K562 (cell line): Measurements from ENCODE around the gene HGF. TPM values are rescaled to one million over a fixed set of nuclear protein-coding genes. Genes with fewer than 3 reads are reported as not detected.

Experiments used
- ATAC-seq: fragments of 200-7000 bp; cut with Tn5 transposase; 3 replicates; pipeline ENCODE4 v1.9.1; 2020; ENCODE audit warnings: moderate library complexity
- BruUV-seq: library from RNA; stranded (reverse); fragments of 400-500 nt; replicated peaks from 2 replicates; lab custom pipeline; 2021; lab: Mats Ljungman, UMichigan
- CTCF ChIA-PET: fragments of 300-600 bp; formaldehyde crosslinking; extraction: SDS; loops from one replicate; lab custom pipeline; 2021; ENCODE audit warnings: low intra/inter-chr PET ratio; lab: Yijun Ruan, JAX
- POLR2A ChIA-PET: fragments of 300-600, 350-650 bp; sonication (Branson Sonifier 250); formaldehyde crosslinking; extraction: SDS; loops from one replicate; lab custom pipeline; 2021; ENCODE audit warnings: antibody characterized with exemption, inconsistent platforms; lab: Yijun Ruan, JAX
- DNase-seq, 4 experiments: peaks; one replicate each; pipeline versions ENCODE4 v3.0.0 to v3.0.0-alpha.2; 2011 to 2018; ENCODE audit warnings: low spot score in 3 of 4, mixed read lengths in 3 of 4; ENCODE audit errors: extremely low read depth in 1 of 4
- FAIRE-seq: peaks from 2 replicates; lab custom pipeline; 2011; peaks lifted over from hg19 to GRCh38; lab: Jason Lieb, UNC
- H2AFZ ChIP-seq: 2 replicates; pipeline ENCODE4 v1.6.0; 2011; ENCODE audit warnings: low read depth, low read length, control low read depth, inconsistent platforms
- H3K27ac ChIP-seq: fragments of 200-600 bp; 3 replicates; pipeline ENCODE4 v1.8.0; 2011; ENCODE audit warnings: low read depth, mild to moderate bottlenecking, control low read depth, inconsistent platforms, low read length, moderate library complexity, mixed read lengths; ENCODE audit errors: extremely low read depth
- H3K27me3 ChIP-seq, 2 experiments: fragments of 300-600 bp in 1 of 2; 2 replicates in 1 of 2; 3 replicates in 1 of 2; pipeline versions ENCODE4 v1.6.0 to v1.8.0; 2011; ENCODE audit warnings: inconsistent platforms in 2 of 2, low read length in 2 of 2, mild to moderate bottlenecking in 1 of 2, mixed read lengths in 1 of 2, moderate library complexity in 1 of 2; ENCODE audit not compliant: control insufficient read depth in 2 of 2, insufficient read depth in 2 of 2
- H3K36me3 ChIP-seq: fragments of 300-600 bp; 3 replicates; pipeline ENCODE4 v1.8.0; 2011; ENCODE audit warnings: mild to moderate bottlenecking, low read length, inconsistent platforms; ENCODE audit not compliant: control insufficient read depth, insufficient read depth
- H3K4me1 ChIP-seq, 2 experiments: fragments of 200-600 bp in 1 of 2; replicated peaks in 1 of 2; 2 replicates in 1 of 2; 3 replicates in 1 of 2; pipeline versions ENCODE4 v1.5.1 to v1.8.0; 2011; ENCODE audit warnings: inconsistent platforms in 2 of 2, low read length in 2 of 2, mild to moderate bottlenecking in 1 of 2, mixed read lengths in 1 of 2, moderate library complexity in 1 of 2; ENCODE audit not compliant: control insufficient read depth in 2 of 2, insufficient read depth in 2 of 2
- H3K4me2 ChIP-seq: 2 replicates; pipeline ENCODE4 v1.6.1; 2011; ENCODE audit warnings: low read length, control low read depth, inconsistent platforms, mixed read lengths; ENCODE audit not compliant: insufficient read depth
- H3K4me3 ChIP-seq: fragments of 200-600 bp; sonication (generic), shearing (Covaris generic); 2 replicates; pipeline ENCODE4 v1.5.1; 2016; ENCODE audit warnings: control low read depth, inconsistent platforms
- H3K79me2 ChIP-seq: fragments of 200-600 bp; 3 replicates; pipeline ENCODE4 v1.8.0; 2011; ENCODE audit warnings: low read length, inconsistent platforms; ENCODE audit not compliant: control insufficient read depth, insufficient read depth
- H3K9ac ChIP-seq, 2 experiments: 2 replicates each; pipeline versions ENCODE4 v1.6.0 to v1.6.1; 2011; ENCODE audit warnings: low read depth in 2 of 2, low read length in 2 of 2, control low read depth in 1 of 2, inconsistent platforms in 1 of 2, mild to moderate bottlenecking in 1 of 2, mixed read lengths in 1 of 2; ENCODE audit not compliant: insufficient read depth in 1 of 2
- H3K9me1 ChIP-seq: one replicate; pipeline ENCODE4 v1.6.0; 2011; ENCODE audit warnings: inconsistent platforms, mild to moderate bottlenecking, low read length, moderate library complexity; ENCODE audit not compliant: control insufficient read depth, insufficient read depth
- H3K9me3 ChIP-seq: replicated peaks from 2 replicates; pipeline ENCODE4 v1.5.1; 2011; ENCODE audit warnings: low read depth, low read length, inconsistent platforms; ENCODE audit not compliant: control insufficient read depth, insufficient read depth
- H4K20me1 ChIP-seq: replicated peaks from 2 replicates; pipeline ENCODE4 v1.6.1; 2011; ENCODE audit warnings: low read length, inconsistent platforms, mixed read lengths; ENCODE audit not compliant: control insufficient read depth, insufficient read depth
- FOXA3 ChIP-seq, 2 experiments: fragments of 450-650 bp in 1 of 2; sonication (generic) in 1 of 2; formaldehyde crosslinking; IDR thresholded peaks in 1 of 2; conservative IDR thresholded peaks in 1 of 2; 2 replicates each; pipeline versions ENCODE4 v1.4.0 to v1.8.0; 2020 to 2022; ENCODE audit warnings: mild to moderate bottlenecking in 2 of 2, missing genetic modification reagents in 1 of 2
- HDAC8 ChIP-seq: fragments of 450-650 bp; IDR thresholded peaks from 2 replicates; pipeline ENCODE4 v1.6.1; 2016; ENCODE audit warnings: mild to moderate bottlenecking, missing genetic modification characterization, moderate library complexity, missing compliant biosample characterization
- KDM1A ChIP-seq, 2 experiments: fragments of 450-650 bp; IDR thresholded peaks; 2 replicates each; pipeline ENCODE4 v1.6.1; 2016; ENCODE audit warnings: mild to moderate bottlenecking in 2 of 2
- SMARCA5 ChIP-seq: fragments of 450-650 bp; IDR thresholded peaks from 2 replicates; pipeline ENCODE4 v1.6.1; 2016
- SREBF1 ChIP-seq: fragments of 150-350 bp; IDR thresholded peaks from 2 replicates; pipeline ENCODE4 v1.6.1; 2014; ENCODE audit warnings: antibody characterized with exemption, low read depth, low read length, borderline replicate concordance
- WGBS: fragments of 100-300 bp; shearing (Covaris generic); methylation state at CpG from one replicate; pipeline ENCODE4 v1.1.6; 2016; ENCODE audit warnings: low coverage, mixed read lengths; ENCODE audit not compliant: insufficient coverage; ENCODE audit errors: missing lambda C conversion rate; 5-methylcytosine and 5-hydroxymethylcytosine counted together
- in situ Hi-C: fragments of 300-500 bp; cut with MboI; formaldehyde crosslinking; loops from 4 replicates; pipeline ENCODE4 v1.15.0; 2018; ENCODE audit warnings: inconsistent platforms, mixed read lengths
- intact Hi-C: fragments of 100-400 bp; cut with micrococcal nuclease; formaldehyde crosslinking; loops from 2 replicates; pipeline ENCODE4 v1.14.2; 2022
- polyA plus RNA-seq, 8 experiments: library from polyadenylated mRNA; depleted of rRNA in 4 of 8; stranded (reverse) in 5 of 8; unstranded in 3 of 8; fragments of >200 nt; fragmentation: Nextera tagmentation in 2 of 8; fragmentation: Illumina TruSeq in 1 of 8; extraction: Ambion mirVana in 2 of 8; extraction: Trizol in 1 of 8; gene quantifications; 2 replicates each; pipeline versions ENCODE4 v1.2.1 to v1.2.3, GENCODE V29; 2011 to 2014; ENCODE audit warnings: inconsistent platforms in 1 of 8, missing spikeins in 1 of 8
- total RNA-seq, 7 experiments: library from RNA; depleted of rRNA in 6 of 7; stranded (reverse); fragments of >200 nt in 6 of 7; fragmentation: Illumina TruSeq in 2 of 7; extraction: Trizol in 2 of 7; gene quantifications; 2 replicates each; pipeline versions ENCODE4 v1.2.1 to v1.2.3, GENCODE V29; 2011 to 2021; ENCODE audit warnings: low replicate concordance in 1 of 7
- TF ChIP-seq, protein P1 (sequence below): fragments of 450-650 bp; IDR thresholded peaks from 2 replicates; pipeline ENCODE4 v1.6.1; 2017; ENCODE audit warnings: antibody characterized with exemption
- TF ChIP-seq, protein P2 (sequence below): fragments of 200-600 bp; sonication (generic); IDR thresholded peaks from one replicate; pipeline ENCODE4 v1.6.1; 2012; ENCODE audit warnings: mild to moderate bottlenecking, low read depth, low read length, inconsistent platforms

Gene HGF
- total and polyA plus RNA-seq, 9 of the 15 experiments (the other 6 are each of a cell fraction or from before 2014, with no cell fraction given) = 0.02 TPM; not detected in 8

DNA sequence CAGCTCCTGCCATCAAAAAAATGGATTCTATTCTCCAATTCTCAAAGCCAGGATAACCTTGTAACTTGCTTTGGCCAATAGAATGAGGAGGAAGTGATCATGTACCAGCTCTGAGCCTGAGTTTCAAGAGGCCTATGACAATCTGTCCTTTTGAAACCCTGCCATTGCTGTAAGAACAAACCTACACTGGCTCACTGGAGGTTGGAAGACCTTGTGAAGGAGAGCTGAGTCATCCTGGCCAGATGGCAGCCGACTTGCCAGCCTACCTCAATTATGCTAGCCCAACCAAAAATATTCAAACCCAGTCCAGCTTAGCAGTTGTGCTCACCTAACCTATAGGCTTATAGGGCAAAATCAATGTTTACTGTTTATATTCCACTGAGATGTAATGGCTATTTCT is 93.0 kb downstream of the HGF start:
- H3K9me3 ChIP-seq = no peaks in the 10 kb centered on the region; the same call in 1 of the 2 replicates
- POLR2A ChIA-PET = no interaction called here
- in situ Hi-C loops = no loop called here
- WGBS = 5% methylated on average over 1 of the region's 1 CpG
- no peaks in the 10 kb centered on the region for H3K4me1 ChIP-seq
- no peaks in the 10 kb centered on the region for H3K9me1 ChIP-seq
- FAIRE-seq = no peak
- H3K9ac ChIP-seq = no peak overlapping the region
- CTCF ChIA-PET = no interaction called here
- ATAC-seq = no peak
- BruUV-seq = no TSS peak
- H3K27me3 ChIP-seq = no peaks in the 10 kb centered on the region
- H3K4me2 ChIP-seq = no peak overlapping the region
- H4K20me1 ChIP-seq = no peaks in the 10 kb centered on the region
- DNase-seq = no peak
- H2AFZ ChIP-seq = no peak overlapping the region
- no peaks in the 10 kb centered on the region for H3K36me3 ChIP-seq
- no peak overlapping the region for H3K4me3 ChIP-seq
- H3K27ac ChIP-seq = no peak overlapping the region
- no peaks in the 10 kb centered on the region for H3K79me2 ChIP-seq
- TF ChIP-seq, protein P1, sequence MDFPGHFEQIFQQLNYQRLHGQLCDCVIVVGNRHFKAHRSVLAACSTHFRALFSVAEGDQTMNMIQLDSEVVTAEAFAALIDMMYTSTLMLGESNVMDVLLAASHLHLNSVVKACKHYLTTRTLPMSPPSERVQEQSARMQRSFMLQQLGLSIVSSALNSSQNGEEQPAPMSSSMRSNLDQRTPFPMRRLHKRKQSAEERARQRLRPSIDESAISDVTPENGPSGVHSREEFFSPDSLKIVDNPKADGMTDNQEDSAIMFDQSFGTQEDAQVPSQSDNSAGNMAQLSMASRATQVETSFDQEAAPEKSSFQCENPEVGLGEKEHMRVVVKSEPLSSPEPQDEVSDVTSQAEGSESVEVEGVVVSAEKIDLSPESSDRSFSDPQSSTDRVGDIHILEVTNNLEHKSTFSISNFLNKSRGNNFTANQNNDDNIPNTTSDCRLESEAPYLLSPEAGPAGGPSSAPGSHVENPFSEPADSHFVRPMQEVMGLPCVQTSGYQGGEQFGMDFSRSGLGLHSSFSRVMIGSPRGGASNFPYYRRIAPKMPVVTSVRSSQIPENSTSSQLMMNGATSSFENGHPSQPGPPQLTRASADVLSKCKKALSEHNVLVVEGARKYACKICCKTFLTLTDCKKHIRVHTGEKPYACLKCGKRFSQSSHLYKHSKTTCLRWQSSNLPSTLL = no peak
- TF ChIP-seq SMARCA5 (no peak), SREBF1 (no peak), KDM1A (IDR thresholded peaks at IDR 0.05) (no peak), FOXA3 (CRISPR knock-in tag; conservative IDR thresholded peaks at IDR 0.05 in 1 of 2, IDR thresholded peaks at IDR 0.05 in 1 of 2) (no peak), HDAC8 (tag) (no peak)
- TF ChIP-seq, protein P2, sequence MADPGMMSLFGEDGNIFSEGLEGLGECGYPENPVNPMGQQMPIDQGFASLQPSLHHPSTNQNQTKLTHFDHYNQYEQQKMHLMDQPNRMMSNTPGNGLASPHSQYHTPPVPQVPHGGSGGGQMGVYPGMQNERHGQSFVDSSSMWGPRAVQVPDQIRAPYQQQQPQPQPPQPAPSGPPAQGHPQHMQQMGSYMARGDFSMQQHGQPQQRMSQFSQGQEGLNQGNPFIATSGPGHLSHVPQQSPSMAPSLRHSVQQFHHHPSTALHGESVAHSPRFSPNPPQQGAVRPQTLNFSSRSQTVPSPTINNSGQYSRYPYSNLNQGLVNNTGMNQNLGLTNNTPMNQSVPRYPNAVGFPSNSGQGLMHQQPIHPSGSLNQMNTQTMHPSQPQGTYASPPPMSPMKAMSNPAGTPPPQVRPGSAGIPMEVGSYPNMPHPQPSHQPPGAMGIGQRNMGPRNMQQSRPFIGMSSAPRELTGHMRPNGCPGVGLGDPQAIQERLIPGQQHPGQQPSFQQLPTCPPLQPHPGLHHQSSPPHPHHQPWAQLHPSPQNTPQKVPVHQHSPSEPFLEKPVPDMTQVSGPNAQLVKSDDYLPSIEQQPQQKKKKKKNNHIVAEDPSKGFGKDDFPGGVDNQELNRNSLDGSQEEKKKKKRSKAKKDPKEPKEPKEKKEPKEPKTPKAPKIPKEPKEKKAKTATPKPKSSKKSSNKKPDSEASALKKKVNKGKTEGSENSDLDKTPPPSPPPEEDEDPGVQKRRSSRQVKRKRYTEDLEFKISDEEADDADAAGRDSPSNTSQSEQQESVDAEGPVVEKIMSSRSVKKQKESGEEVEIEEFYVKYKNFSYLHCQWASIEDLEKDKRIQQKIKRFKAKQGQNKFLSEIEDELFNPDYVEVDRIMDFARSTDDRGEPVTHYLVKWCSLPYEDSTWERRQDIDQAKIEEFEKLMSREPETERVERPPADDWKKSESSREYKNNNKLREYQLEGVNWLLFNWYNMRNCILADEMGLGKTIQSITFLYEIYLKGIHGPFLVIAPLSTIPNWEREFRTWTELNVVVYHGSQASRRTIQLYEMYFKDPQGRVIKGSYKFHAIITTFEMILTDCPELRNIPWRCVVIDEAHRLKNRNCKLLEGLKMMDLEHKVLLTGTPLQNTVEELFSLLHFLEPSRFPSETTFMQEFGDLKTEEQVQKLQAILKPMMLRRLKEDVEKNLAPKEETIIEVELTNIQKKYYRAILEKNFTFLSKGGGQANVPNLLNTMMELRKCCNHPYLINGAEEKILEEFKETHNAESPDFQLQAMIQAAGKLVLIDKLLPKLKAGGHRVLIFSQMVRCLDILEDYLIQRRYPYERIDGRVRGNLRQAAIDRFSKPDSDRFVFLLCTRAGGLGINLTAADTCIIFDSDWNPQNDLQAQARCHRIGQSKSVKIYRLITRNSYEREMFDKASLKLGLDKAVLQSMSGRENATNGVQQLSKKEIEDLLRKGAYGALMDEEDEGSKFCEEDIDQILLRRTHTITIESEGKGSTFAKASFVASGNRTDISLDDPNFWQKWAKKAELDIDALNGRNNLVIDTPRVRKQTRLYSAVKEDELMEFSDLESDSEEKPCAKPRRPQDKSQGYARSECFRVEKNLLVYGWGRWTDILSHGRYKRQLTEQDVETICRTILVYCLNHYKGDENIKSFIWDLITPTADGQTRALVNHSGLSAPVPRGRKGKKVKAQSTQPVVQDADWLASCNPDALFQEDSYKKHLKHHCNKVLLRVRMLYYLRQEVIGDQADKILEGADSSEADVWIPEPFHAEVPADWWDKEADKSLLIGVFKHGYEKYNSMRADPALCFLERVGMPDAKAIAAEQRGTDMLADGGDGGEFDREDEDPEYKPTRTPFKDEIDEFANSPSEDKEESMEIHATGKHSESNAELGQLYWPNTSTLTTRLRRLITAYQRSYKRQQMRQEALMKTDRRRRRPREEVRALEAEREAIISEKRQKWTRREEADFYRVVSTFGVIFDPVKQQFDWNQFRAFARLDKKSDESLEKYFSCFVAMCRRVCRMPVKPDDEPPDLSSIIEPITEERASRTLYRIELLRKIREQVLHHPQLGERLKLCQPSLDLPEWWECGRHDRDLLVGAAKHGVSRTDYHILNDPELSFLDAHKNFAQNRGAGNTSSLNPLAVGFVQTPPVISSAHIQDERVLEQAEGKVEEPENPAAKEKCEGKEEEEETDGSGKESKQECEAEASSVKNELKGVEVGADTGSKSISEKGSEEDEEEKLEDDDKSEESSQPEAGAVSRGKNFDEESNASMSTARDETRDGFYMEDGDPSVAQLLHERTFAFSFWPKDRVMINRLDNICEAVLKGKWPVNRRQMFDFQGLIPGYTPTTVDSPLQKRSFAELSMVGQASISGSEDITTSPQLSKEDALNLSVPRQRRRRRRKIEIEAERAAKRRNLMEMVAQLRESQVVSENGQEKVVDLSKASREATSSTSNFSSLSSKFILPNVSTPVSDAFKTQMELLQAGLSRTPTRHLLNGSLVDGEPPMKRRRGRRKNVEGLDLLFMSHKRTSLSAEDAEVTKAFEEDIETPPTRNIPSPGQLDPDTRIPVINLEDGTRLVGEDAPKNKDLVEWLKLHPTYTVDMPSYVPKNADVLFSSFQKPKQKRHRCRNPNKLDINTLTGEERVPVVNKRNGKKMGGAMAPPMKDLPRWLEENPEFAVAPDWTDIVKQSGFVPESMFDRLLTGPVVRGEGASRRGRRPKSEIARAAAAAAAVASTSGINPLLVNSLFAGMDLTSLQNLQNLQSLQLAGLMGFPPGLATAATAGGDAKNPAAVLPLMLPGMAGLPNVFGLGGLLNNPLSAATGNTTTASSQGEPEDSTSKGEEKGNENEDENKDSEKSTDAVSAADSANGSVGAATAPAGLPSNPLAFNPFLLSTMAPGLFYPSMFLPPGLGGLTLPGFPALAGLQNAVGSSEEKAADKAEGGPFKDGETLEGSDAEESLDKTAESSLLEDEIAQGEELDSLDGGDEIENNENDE = no peak
- intact Hi-C loops = no loop called here
